SK-N-SH treated with all-trans-retinoic acid at 6 μM for 48 hours (cell line): ENCODE data around the gene MCF2.
"Not testable (repeated sequence)": the region's sequence is repeated elsewhere in the genome, so short reads cannot be mapped to it uniquely, and the experiment has no call there.

Experiments used
- ATAC-seq: fragments of 200-7000 bp; cut with Tn5 transposase; 3 replicates; pipeline ENCODE4 v1.9.1; 2020; ENCODE audit warnings: mild to moderate bottlenecking, moderate library complexity
- ARNTL ChIP-seq: fragments of 450-650 bp; formaldehyde crosslinking; IDR thresholded peaks from 2 replicates; pipeline ENCODE4 v1.5.0; 2020; ENCODE audit warnings: low read depth, mild to moderate bottlenecking, moderate library complexity, borderline replicate concordance
- BACH2 ChIP-seq: fragments of 250-450 bp; sonication (Bioruptor Pico); IDR thresholded peaks from 2 replicates; pipeline ENCODE4 v1.9.0; 2021; ENCODE audit warnings: mild to moderate bottlenecking, borderline replicate concordance
- CREB5 ChIP-seq: fragments of 250-450 bp; sonication (Bioruptor Pico); IDR thresholded peaks from 2 replicates; pipeline ENCODE4 v1.5.1; 2020; ENCODE audit warnings: low read depth, mild to moderate bottlenecking, moderate library complexity
- CSDC2 ChIP-seq: fragments of 250-450 bp; sonication (Bioruptor Pico); IDR thresholded peaks from 2 replicates; pipeline ENCODE4 v1.5.0; 2020; ENCODE audit warnings: mild to moderate bottlenecking, moderate library complexity
- CSRNP3 ChIP-seq: fragments of 250-450 bp; sonication (Bioruptor Pico); IDR thresholded peaks from 2 replicates; pipeline ENCODE4 v1.5.1; 2021; ENCODE audit warnings: mild to moderate bottlenecking, moderate library complexity
- ESRRG ChIP-seq: fragments of 250-450 bp; sonication (Bioruptor Pico); IDR thresholded peaks from 2 replicates; pipeline ENCODE4 v1.6.1; 2021; ENCODE audit warnings: mild to moderate bottlenecking
- GLIS3 ChIP-seq: fragments of 250-450 bp; sonication (Bioruptor Pico); IDR thresholded peaks from 2 replicates; pipeline ENCODE4 v1.5.0; 2020; ENCODE audit warnings: mild to moderate bottlenecking, moderate library complexity
- ISL1 ChIP-seq: fragments of 250-450 bp; sonication (Bioruptor Pico); IDR thresholded peaks from 2 replicates; pipeline ENCODE4 v2.1.2; 2022; ENCODE audit warnings: mild to moderate bottlenecking, moderate library complexity
- OSR1 ChIP-seq: fragments of 250-450 bp; sonication (Bioruptor Pico); IDR thresholded peaks from 2 replicates; pipeline ENCODE4 v1.8.0; 2022; ENCODE audit warnings: moderate library complexity, mild to moderate bottlenecking, inconsistent platforms
- PATZ1 ChIP-seq: fragments of 250-450 bp; sonication (Bioruptor Pico); IDR thresholded peaks from 2 replicates; pipeline ENCODE4 v1.8.0; 2020; ENCODE audit warnings: mild to moderate bottlenecking, moderate library complexity, borderline replicate concordance
- PPARA ChIP-seq: fragments of 250-450 bp; sonication (Bioruptor Pico); IDR thresholded peaks from 2 replicates; pipeline ENCODE4 v1.5.0; 2020; ENCODE audit warnings: mild to moderate bottlenecking, borderline replicate concordance
- RARB ChIP-seq: fragments of 250-450 bp; sonication (Bioruptor Pico); IDR thresholded peaks from 2 replicates; pipeline ENCODE4 v1.8.0; 2021; ENCODE audit warnings: mild to moderate bottlenecking, moderate library complexity
- SNAI2 ChIP-seq: fragments of 250-450 bp; sonication (Bioruptor Pico); IDR thresholded peaks from 2 replicates; pipeline ENCODE4 v1.5.0; 2020; ENCODE audit warnings: mild to moderate bottlenecking, moderate library complexity
- TCF4 ChIP-seq: fragments of 250-450 bp; sonication (Bioruptor Pico); IDR thresholded peaks from 2 replicates; pipeline ENCODE4 v1.8.0; 2021; ENCODE audit warnings: mild to moderate bottlenecking, moderate library complexity, borderline replicate concordance
- TOX ChIP-seq: fragments of 250-450 bp; sonication (Bioruptor Pico); IDR thresholded peaks from 2 replicates; pipeline ENCODE4 v1.8.0; 2021; ENCODE audit warnings: mild to moderate bottlenecking, moderate library complexity, borderline replicate concordance
- TSHZ2 ChIP-seq: fragments of 250-450 bp; sonication (Bioruptor Pico); IDR thresholded peaks from 2 replicates; pipeline ENCODE4 v1.5.0; 2020; ENCODE audit warnings: mild to moderate bottlenecking, moderate library complexity
- ZC3H10 ChIP-seq: fragments of 250-450 bp; sonication (Bioruptor Pico); IDR thresholded peaks from 2 replicates; pipeline ENCODE4 v1.5.1; 2021; ENCODE audit warnings: mild to moderate bottlenecking, moderate library complexity
- ZFP3 ChIP-seq: fragments of 250-450 bp; sonication (Bioruptor Pico); IDR thresholded peaks from 2 replicates; pipeline ENCODE4 v1.5.0; 2020; ENCODE audit warnings: mild to moderate bottlenecking, moderate library complexity
- ZFP30 ChIP-seq: fragments of 450-650 bp; formaldehyde crosslinking; IDR thresholded peaks from 2 replicates; pipeline ENCODE4 v1.5.0; 2022; ENCODE audit warnings: mild to moderate bottlenecking, moderate library complexity
- ZNF565 ChIP-seq: fragments of 450-650 bp; formaldehyde crosslinking; conservative IDR thresholded peaks from 2 replicates; pipeline ENCODE4 v1.5.0; 2020; ENCODE audit warnings: low read depth, mild to moderate bottlenecking, moderate library complexity
- ZNF70 ChIP-seq: fragments of 450-650 bp; formaldehyde crosslinking; IDR thresholded peaks from 2 replicates; pipeline ENCODE4 v1.5.0; 2020; ENCODE audit warnings: mild to moderate bottlenecking, moderate library complexity

MCF2 gene

GRCh38 chrX:139691493-139691842, 16.5 kb downstream of the MCF2 start (continued):
- TF ChIP-seq SNAI2 (CRISPR knock-in tag) (no peak), CSDC2 (no peak), ISL1 (CRISPR knock-in tag) (no peak), OSR1 (CRISPR knock-in tag) (no peak)

- not testable (repeated sequence) for ATAC-seq
Observed at GRCh38 chrX:139685175-139685574, 22.8 kb downstream of the MCF2 start.

- TF ChIP-seq CSRNP3 (CRISPR knock-in tag) (no peak), PPARA (CRISPR knock-in tag) (no peak), GLIS3 (CRISPR knock-in tag) (no peak), TCF4 (CRISPR knock-in tag) (no peak), TOX (CRISPR knock-in tag) (no peak), ZFP3 (no peak), OSR1 (CRISPR knock-in tag) (no peak), ESRRG (CRISPR knock-in tag) (no peak), CREB5 (no peak), CSDC2 (no peak), RARB (no peak), ZC3H10 (no peak), BACH2 (no peak), PATZ1 (CRISPR knock-in tag) (no peak), ARNTL (CRISPR knock-in tag) (no peak), SNAI2 (CRISPR knock-in tag) (no peak)
- TF ChIP-seq, all 23 proteins: peak for 0
- ATAC-seq = no peak
Observed at GRCh38 chrX:139680356-139680755, 27.6 kb downstream of the MCF2 start.

GRCh38 chrX:139647597-139647996, 60.4 kb downstream of the MCF2 start:
- ATAC-seq = no peak
- TF ChIP-seq ZC3H10 (no peak), ZNF565 (no peak), CSDC2 (no peak), ARNTL (CRISPR knock-in tag) (no peak), SNAI2 (CRISPR knock-in tag) (no peak), OSR1 (CRISPR knock-in tag) (no peak)

GRCh38 chrX:139642241-139642927, 65.6 kb downstream of the MCF2 start:
- ATAC-seq = no peak
- TF ChIP-seq CSRNP3 (CRISPR knock-in tag) = no peak
- TF ChIP-seq SNAI2 (CRISPR knock-in tag) = no peak
- no peak for TF ChIP-seq ZC3H10
- no peak for TF ChIP-seq BACH2

GRCh38 chrX:139640259-139640658, 67.7 kb downstream of the MCF2 start:
- TF ChIP-seq BACH2 (no peak), OSR1 (CRISPR knock-in tag) (no peak), ZNF70 (CRISPR knock-in tag) (no peak), TOX (CRISPR knock-in tag) (no peak), ESRRG (CRISPR knock-in tag) (no peak), RARB (no peak), TSHZ2 (CRISPR knock-in tag) (no peak), ZFP30 (CRISPR knock-in tag) (no peak), ISL1 (CRISPR knock-in tag) (no peak), GLIS3 (CRISPR knock-in tag) (no peak)
- no peak for ATAC-seq
